Measurements from ENCODE around the gene CLSTN3.

The CLSTN3 gene

DNA sequence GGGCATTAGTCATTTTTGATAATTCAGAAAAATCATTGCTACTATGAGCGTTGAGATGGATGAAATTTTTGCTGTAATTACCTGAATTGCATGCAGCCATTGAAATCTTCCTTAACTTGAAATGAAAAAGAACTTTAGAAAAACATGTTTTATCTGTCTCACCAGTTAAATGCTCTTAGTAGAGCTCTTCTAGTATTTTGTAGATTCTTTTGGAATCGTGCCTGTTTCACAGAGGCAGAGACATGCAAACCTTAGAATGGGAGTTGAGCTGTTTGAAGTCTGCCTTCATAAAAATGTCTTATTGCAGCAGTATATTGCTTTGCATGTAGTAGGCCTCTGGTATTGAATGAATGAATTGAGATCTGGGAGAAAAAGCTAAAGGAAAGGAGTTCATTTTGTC lies 63.5 kb downstream of the CLSTN3 start:
- DNase-seq: no peak

DNA sequence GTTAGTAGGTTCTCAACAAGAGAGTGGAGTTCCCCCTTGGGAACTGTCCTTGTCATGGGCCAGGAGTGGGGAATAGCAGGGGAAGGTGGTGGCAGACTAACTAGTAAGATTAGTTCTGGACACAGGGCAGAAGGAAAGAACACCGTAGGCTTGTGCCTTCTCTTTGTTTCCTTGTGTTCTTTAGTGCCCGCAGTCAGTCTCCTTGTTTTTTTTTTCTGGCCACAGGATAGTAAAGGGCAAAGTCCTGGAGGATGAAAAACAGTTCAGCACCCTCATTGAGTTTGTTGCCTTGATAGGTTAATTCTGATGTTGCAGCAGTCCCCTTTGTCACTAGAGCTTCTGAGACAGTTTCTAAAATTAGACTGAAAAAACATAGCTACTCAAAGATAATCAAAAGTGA lies 67.7 kb downstream of the CLSTN3 start:
- DNase-seq: no peak

DNA sequence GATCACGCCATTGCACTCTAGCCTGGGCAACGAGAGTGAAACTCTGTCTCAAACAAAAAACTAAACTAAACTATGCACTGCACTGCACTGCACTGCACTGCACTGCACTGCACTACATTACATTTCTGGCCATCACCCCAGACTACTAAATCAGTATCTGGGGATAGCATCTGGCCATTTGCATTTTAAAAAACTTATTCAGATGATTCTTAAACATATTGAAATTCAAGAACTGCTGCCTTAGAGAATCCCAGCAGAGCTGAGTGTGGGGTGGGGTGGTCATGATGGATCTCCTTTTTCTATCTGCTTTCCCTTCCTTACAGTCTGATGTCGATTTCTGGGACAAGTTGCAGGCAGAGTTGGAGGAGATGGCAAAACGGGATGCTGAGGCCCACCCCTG lies 72.9 kb downstream of the CLSTN3 start:
- no peak for DNase-seq

DNA sequence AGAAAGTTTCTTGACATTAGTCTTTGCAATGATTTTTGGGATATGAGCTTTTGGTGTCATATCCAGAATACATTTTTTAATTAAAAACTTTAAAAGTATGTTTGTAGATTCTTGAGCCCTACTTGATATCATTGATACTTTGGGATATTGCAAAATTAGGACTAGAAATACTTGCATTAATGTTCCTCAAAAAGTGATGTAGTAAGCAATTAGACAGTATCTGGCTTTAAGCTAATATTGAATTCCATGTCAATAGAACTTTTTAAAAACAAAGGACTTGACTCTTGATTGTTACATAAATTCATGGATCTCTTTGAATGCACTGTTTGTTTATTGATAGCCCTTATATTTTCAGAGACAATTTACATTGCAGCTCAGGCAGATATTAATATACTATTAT lies 74.9 kb downstream of the CLSTN3 start:
- DNase-seq: no peak

DNA sequence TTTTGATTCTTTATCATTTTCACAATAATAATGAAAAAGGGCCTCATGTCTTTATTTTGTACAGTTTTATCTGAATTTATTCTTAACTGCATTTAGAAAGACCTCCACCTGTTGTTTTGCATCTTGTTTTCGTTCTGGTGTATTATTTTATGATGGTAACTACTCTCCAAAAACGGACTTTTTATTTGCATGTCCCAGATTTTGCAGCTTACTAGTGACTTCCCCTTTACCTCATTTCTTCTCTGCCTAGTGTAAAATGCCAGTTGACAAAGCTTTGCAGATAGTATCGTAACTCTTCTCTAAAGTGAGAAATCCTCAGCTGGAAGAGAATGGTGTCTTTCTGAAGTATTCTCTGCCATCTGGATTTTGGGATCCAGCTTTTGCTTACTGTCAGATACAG lies 76.5 kb downstream of the CLSTN3 start:
- DNase-seq: no peak

DNA sequence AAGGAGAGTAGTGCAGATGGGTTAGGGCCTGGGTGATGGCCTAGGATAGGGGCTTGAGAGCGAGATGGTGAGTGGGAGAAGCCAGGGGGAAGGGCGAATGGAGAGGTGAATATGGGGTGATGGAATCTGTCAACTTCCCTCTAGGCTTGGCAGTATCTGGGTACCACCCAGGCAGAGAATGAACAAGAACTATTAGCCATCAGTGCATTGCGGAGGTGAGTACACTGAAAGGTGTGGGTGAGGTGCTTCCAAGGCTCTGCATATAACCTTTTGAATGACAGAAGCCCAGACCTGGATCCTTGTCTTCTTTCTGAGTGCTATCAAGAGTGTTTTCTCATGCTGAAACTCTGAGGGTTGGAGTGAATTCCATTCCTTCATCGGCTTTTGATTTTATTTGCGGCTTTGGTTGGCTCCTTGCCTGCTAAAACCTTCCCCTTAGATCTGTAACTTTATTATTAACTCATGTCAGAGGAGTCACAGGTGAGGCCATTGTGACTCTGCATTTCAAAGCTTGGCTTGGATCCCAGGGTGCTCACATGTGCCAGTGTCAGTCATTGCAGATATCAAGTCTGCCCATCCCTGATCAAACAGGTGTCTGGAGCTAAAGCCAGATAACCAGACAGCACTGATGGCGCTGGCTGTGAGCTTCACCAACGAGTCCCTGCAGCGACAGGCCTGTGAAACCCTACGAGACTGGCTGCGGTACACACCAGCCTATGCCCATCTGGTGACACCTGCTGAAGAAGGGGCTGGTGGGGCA lies 77.9 kb downstream of the CLSTN3 start:
- no peak for DNase-seq
